NT2/D1 (cell line): ENCODE data around the gene SERTAD3.

Experiments
- YY1 ChIP-seq: IDR thresholded peaks from 2 replicates; pipeline ENCODE4 v1.6.1; 2011; ENCODE audit not compliant: insufficient read length, insufficient read depth
- ZNF274 ChIP-seq: IDR thresholded peaks from 2 replicates; pipeline ENCODE4 v1.6.1; 2011; ENCODE audit warnings: mild to moderate bottlenecking, low read depth, low read length

- TF ChIP-seq ZNF274 (no peak), YY1 (no peak)
Measured at GRCh38 chr19:40452016-40452415, 7.9 kb upstream of the SERTAD3 start.
